Liver (tissue), 9 donors: ENCODE data around the gene RPTOR. TPM values are rescaled to one million over a fixed set of nuclear protein-coding genes. Genes with fewer than 3 reads are reported as not detected.

Experiments
- DNase-seq: peaks from one replicate; pipeline ENCODE4 v3.0.0-alpha.2; 2017; ENCODE audit warnings: low spot score
- H3K27ac ChIP-seq, 2 donors: one replicate each; pipeline ENCODE4 v1.7.0; 2013; ENCODE audit warnings: inconsistent platforms in 2 of 2, low read length in 2 of 2, control low read depth in 1 of 2, low read depth in 1 of 2, mild to moderate bottlenecking in 1 of 2
- H3K27me3 ChIP-seq, 4 donors: one replicate each; pipeline versions ENCODE4 v1.6.1 to v1.7.0; 2013; ENCODE audit warnings: low read length in 3 of 4, inconsistent platforms in 1 of 4, mild to moderate bottlenecking in 1 of 4, moderate library complexity in 1 of 4; ENCODE audit not compliant: control insufficient read depth in 4 of 4, insufficient read depth in 4 of 4
- H3K36me3 ChIP-seq, 4 donors: one replicate each; pipeline versions ENCODE4 v1.6.1 to v1.7.0; 2013; ENCODE audit warnings: low read length in 3 of 4, mild to moderate bottlenecking in 3 of 4, low read depth in 1 of 4, moderate library complexity in 1 of 4; ENCODE audit not compliant: control insufficient read depth in 4 of 4, insufficient read depth in 3 of 4
- H3K4me1 ChIP-seq, 4 donors: one replicate each; pipeline versions ENCODE4 v1.6.1 to v1.7.0; 2013; ENCODE audit warnings: low read length in 3 of 4, mild to moderate bottlenecking in 3 of 4, moderate library complexity in 1 of 4; ENCODE audit not compliant: control insufficient read depth in 4 of 4, insufficient read depth in 4 of 4
- H3K4me3 ChIP-seq, 3 donors: one replicate each; pipeline versions ENCODE4 v1.6.1 to v1.7.0; 2013; ENCODE audit warnings: low read length in 3 of 3, control low read depth in 1 of 3, low read depth in 1 of 3, mild to moderate bottlenecking in 1 of 3
- H3K9ac ChIP-seq, 2 donors: one replicate each; pipeline ENCODE4 v1.7.0; 2013; ENCODE audit warnings: low read length in 2 of 2, mild to moderate bottlenecking in 2 of 2, moderate library complexity in 2 of 2, control low read depth in 1 of 2, low read depth in 1 of 2
- H3K9me3 ChIP-seq, 4 donors: one replicate each; pipeline versions ENCODE4 v1.6.1 to v1.7.0; 2013; ENCODE audit warnings: low read length in 3 of 4; ENCODE audit not compliant: control insufficient read depth in 4 of 4
- CTCF ChIP-seq: fragments of 150-350 bp; IDR thresholded peaks from 2 replicates; pipeline ENCODE4 v1.5.1; 2017; ENCODE audit warnings: improper control_type of control experiment, low read depth, low read length; ENCODE audit not compliant: missing input control
- FOXA1 ChIP-seq: IDR thresholded peaks from 2 replicates; pipeline ENCODE4 v1.6.1; 2016; ENCODE audit warnings: antibody characterized with exemption
- HNF4A ChIP-seq, 2 donors: conservative IDR thresholded peaks; 2 replicates each; pipeline ENCODE4 v1.6.1; 2016; ENCODE audit warnings: antibody characterized with exemption in 2 of 2, mild to moderate bottlenecking in 2 of 2
- HNF4G ChIP-seq: IDR thresholded peaks from 2 replicates; pipeline ENCODE4 v1.6.1; 2016; ENCODE audit warnings: antibody characterized with exemption
- JUND ChIP-seq, 2 donors: IDR thresholded peaks; 2 replicates each; pipeline ENCODE4 v1.6.1; 2016; ENCODE audit warnings: antibody characterized with exemption in 2 of 2
- MAX ChIP-seq: IDR thresholded peaks from 2 replicates; pipeline ENCODE4 v1.6.1; 2016; ENCODE audit warnings: antibody characterized with exemption
- RAD21 ChIP-seq, 2 donors: IDR thresholded peaks; 2 replicates each; pipeline ENCODE4 v1.6.1; 2016; ENCODE audit warnings: antibody characterized with exemption in 2 of 2, mild to moderate bottlenecking in 2 of 2
- REST ChIP-seq: IDR thresholded peaks from 2 replicates; pipeline ENCODE4 v1.6.1; 2016; ENCODE audit warnings: antibody characterized with exemption, mild to moderate bottlenecking
- RXRA ChIP-seq, 2 donors: IDR thresholded peaks; 2 replicates each; pipeline ENCODE4 v1.6.1; 2017 to 2018; ENCODE audit warnings: antibody characterized with exemption in 2 of 2, mild to moderate bottlenecking in 1 of 2
- TAF1 ChIP-seq: conservative IDR thresholded peaks from 2 replicates; pipeline ENCODE4 v1.6.1; 2016; ENCODE audit warnings: antibody characterized with exemption, mild to moderate bottlenecking
- YY1 ChIP-seq: IDR thresholded peaks from 2 replicates; pipeline ENCODE4 v1.6.1; 2016; ENCODE audit warnings: antibody characterized with exemption, mild to moderate bottlenecking
- WGBS: extraction: QIAGEN DNeasy Blood & Tissue Kit; methylation state at CpG from one replicate; pipeline ENCODE4 v1.1.7; 2013; 5-methylcytosine and 5-hydroxymethylcytosine counted together
- polyA plus RNA-seq, 2 donors: library from polyadenylated mRNA; stranded (reverse) in 1 of 2; unstranded in 1 of 2; fragments of 200-250 nt in 1 of 2; fragments of >200 nt in 1 of 2; fragmentation: Nextera tagmentation in 1 of 2; extraction: Ambion mirVana in 1 of 2; gene quantifications; one replicate each; pipeline versions ENCODE4 v1.2.1 to v1.2.3, GENCODE V29; 2013 to 2015
- total RNA-seq, 2 donors: library from RNA; depleted of rRNA; stranded (reverse); fragments of >200 nt; gene quantifications; one replicate each; pipeline ENCODE4 v1.2.3, GENCODE V29; 2014
- TF ChIP-seq, protein P1 (sequence below): IDR thresholded peaks from 2 replicates; pipeline ENCODE4 v1.6.1; 2016; ENCODE audit warnings: antibody characterized with exemption
- donor health status: healthy.
- donor health status: healthy.
- donor health status: healthy.
- donor health status: healthy.
- donor health status: healthy.

RPTOR gene
- total and polyA plus RNA-seq, 4 donors = 4.8 to 25.4 (median 11.6) TPM

DNA sequence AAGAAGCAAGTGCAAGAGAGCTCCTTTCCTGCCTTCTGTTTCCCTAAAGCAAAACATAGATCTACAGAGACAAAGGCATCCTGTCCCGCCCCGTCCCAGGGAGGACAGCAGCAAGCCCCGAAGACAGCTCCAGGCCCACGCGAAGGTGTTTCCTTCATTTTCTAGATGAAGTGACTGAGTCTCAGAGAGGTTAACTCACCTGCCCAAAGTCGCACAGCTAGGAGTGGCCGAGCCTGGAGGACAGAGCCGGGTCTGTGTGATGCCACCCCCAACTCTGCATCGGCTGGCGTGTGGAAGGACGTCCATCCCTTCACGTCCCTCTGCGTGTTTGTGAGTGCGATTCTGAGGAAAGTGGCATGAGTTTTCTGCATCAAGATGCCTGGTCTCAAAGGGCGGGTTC, 259.8 kb downstream of the RPTOR start:
- Histone ChIP-seq H3K9me3 (peaks cover 0 to 6% (median 0%) of the 10 kb centered on the region in 4 donors), H3K4me3 (no peak overlapping the region), H3K36me3 (peaks cover 0 to 2% (median 0%) of the 10 kb centered on the region in 4 donors), H3K27ac (no peak overlapping the region), H3K4me1 (no peaks in the 10 kb centered on the region), H3K27me3 (no peaks in the 10 kb centered on the region), H3K9ac (no peak overlapping the region)
- no peak for TF ChIP-seq YY1
- no peak for TF ChIP-seq TAF1
- TF ChIP-seq, protein P1, sequence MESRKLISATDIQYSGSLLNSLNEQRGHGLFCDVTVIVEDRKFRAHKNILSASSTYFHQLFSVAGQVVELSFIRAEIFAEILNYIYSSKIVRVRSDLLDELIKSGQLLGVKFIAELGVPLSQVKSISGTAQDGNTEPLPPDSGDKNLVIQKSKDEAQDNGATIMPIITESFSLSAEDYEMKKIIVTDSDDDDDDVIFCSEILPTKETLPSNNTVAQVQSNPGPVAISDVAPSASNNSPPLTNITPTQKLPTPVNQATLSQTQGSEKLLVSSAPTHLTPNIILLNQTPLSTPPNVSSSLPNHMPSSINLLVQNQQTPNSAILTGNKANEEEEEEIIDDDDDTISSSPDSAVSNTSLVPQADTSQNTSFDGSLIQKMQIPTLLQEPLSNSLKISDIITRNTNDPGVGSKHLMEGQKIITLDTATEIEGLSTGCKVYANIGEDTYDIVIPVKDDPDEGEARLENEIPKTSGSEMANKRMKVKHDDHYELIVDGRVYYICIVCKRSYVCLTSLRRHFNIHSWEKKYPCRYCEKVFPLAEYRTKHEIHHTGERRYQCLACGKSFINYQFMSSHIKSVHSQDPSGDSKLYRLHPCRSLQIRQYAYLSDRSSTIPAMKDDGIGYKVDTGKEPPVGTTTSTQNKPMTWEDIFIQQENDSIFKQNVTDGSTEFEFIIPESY = no peak
- no peak for TF ChIP-seq FOXA1
- no peak for TF ChIP-seq RAD21 (IDR thresholded peaks at IDR 0.05)
- no peak for TF ChIP-seq JUND (IDR thresholded peaks at IDR 0.05)
- TF ChIP-seq CTCF = no peak
- TF ChIP-seq HNF4A (conservative IDR thresholded peaks at IDR 0.05) = no peak
- DNase-seq = no peak
- 96% methylated on average over 15 of the region's 15 CpGs for WGBS

- peaks cover 0 to 2% (median 0%) of the 10 kb centered on the region in 4 donors for H3K36me3 ChIP-seq
- no peaks in the 10 kb centered on the region for H3K27me3 ChIP-seq
- no peaks in the 10 kb centered on the region for H3K4me1 ChIP-seq
- no peak overlapping the region for H3K4me3 ChIP-seq
- no peak overlapping the region for H3K27ac ChIP-seq
- DNase-seq = no peak
- peaks cover 0 to 6% (median 0%) of the 10 kb centered on the region in 4 donors for H3K9me3 ChIP-seq
- WGBS = 84% methylated on average over 15 of the region's 15 CpGs
- no peak for TF ChIP-seq HNF4G
- H3K9ac ChIP-seq = no peak overlapping the region
Measured at GRCh38 chr17:80805032-80805751, 260.6 kb downstream of the RPTOR start.

DNA sequence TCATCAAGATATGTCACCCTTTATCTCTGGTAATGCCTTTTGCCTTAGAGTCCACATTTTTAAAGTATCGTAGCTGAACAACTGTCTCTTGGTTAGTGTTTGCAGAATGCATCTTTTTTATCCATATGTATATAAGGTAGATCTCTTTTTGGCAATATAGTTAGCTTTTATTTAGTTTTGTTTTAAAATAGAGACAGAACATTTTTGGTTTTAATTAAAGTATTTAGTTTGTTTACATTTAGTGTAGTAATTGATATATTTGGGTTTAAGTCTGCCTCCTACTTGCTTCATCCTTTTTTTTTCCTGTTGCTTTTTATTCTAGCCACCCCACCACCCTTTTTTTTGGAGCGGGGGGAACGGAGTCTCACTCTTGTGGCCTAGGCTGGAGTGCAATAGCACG, 262.4 kb downstream of the RPTOR start:
- H3K4me1 ChIP-seq = no peaks in the 10 kb centered on the region
- no peaks in the 10 kb centered on the region for H3K27me3 ChIP-seq
- DNase-seq = no peak
- 99% methylated on average over 4 of the region's 4 CpGs for WGBS
- peaks cover 0 to 6% (median 0%) of the 10 kb centered on the region in 4 donors for H3K9me3 ChIP-seq
- no peak overlapping the region for H3K4me3 ChIP-seq
- TF ChIP-seq MAX (no peak), YY1 (no peak), RXRA (IDR thresholded peaks at IDR 0.05) (no peak), REST (no peak)
- H3K9ac ChIP-seq = no peak overlapping the region
- no peak overlapping the region for H3K27ac ChIP-seq
- peaks cover 0 to 2% (median 0%) of the 10 kb centered on the region in 4 donors for H3K36me3 ChIP-seq
